ENCODE results near the gene SMU1. TPM values are rescaled to one million over a fixed set of nuclear protein-coding genes. Genes with fewer than 3 reads are reported as not detected.

The SMU1 gene
- total RNA-seq, 1 experiment from 2014 or later: 30.5 TPM

GRCh38 chr9:33011831-33012230 is 64.6 kb downstream of the SMU1 start:
- H3K79me2 ChIP-seq (ENCODE audit: insufficient read depth, low read length): no peaks in the 10 kb centered on the region
- intact Hi-C loops (cut with micrococcal nuclease): no loop called here
- no peak overlapping the region for H2AFZ ChIP-seq (ENCODE audit: low read depth, low read length, poor library complexity, severe bottlenecking)
- no peaks in the 10 kb centered on the region for H3K36me3 ChIP-seq (ENCODE audit: control insufficient read depth in 1 of 2, insufficient read depth in 2 of 2, low read length in 2 of 2)
- no peaks in the 10 kb centered on the region for H3K9me3 ChIP-seq (ENCODE audit: control insufficient read depth in 1 of 2, insufficient read depth in 1 of 2, low read depth in 1 of 2, low read length in 2 of 2)
- no peaks in the 10 kb centered on the region for H3K27me3 ChIP-seq (ENCODE audit: insufficient read depth, low read length)
- ATAC-seq (no peak), DNase-seq (ENCODE audit: low read depth, low spot score) (no peak)
- H3K4me2 ChIP-seq (ENCODE audit: low read length): no peak overlapping the region
- no peak overlapping the region for H3K4me3 ChIP-seq (replicated peaks in 1 of 2; ENCODE audit: low read depth in 1 of 2, low read length in 2 of 2)
- no peak overlapping the region for H3K9ac ChIP-seq (ENCODE audit: low read length)
- no peak for TF ChIP-seq REST (IDR thresholded peaks at IDR 0.05; ENCODE audit: low read depth)
- no peak for TF ChIP-seq CEBPB (IDR thresholded peaks at IDR 0.05; ENCODE audit: low read depth)
- TF ChIP-seq SP1 (IDR thresholded peaks at IDR 0.05; ENCODE audit: low read depth): no peak
- TF ChIP-seq CTCF (IDR thresholded peaks at IDR 0.05 in 2 of 3, conservative IDR thresholded peaks at IDR 0.05 in 1 of 3; ENCODE audit: borderline replicate concordance in 1 of 3, insufficient read depth in 1 of 3, low read depth in 2 of 3, low read length in 2 of 3): no peak
- TF ChIP-seq YY1 (IDR thresholded peaks at IDR 0.05; ENCODE audit: extremely low read depth, insufficient replicate concordance, low read depth, low read length): no peak
- no peak for TF ChIP-seq POLR2A (IDR thresholded peaks at IDR 0.05; ENCODE audit: borderline replicate concordance, extremely low read depth, insufficient read depth, insufficient read length)
- TF ChIP-seq SRF (IDR thresholded peaks at IDR 0.05; ENCODE audit: low read depth): no peak
- no peak for TF ChIP-seq JUND (IDR thresholded peaks at IDR 0.05)
- TF ChIP-seq TCF7L2 (IDR thresholded peaks at IDR 0.05; ENCODE audit: borderline replicate concordance, extremely low read depth, insufficient read depth, insufficient read length): no peak
- no peak for TF ChIP-seq FOSL1 (IDR thresholded peaks at IDR 0.05; ENCODE audit: low read depth)
- no peak for TF ChIP-seq ZFX (IDR thresholded peaks at IDR 0.05)
- no peak for TF ChIP-seq MAX (IDR thresholded peaks at IDR 0.05)
- TF ChIP-seq SIN3A (IDR thresholded peaks at IDR 0.05; ENCODE audit: low read depth): no peak
- POLR2A ChIA-PET: interaction anchor here (8.1 kb wide), 1 partner anchor 13 kb away, joined by 58 read pairs; the partner anchor contains the start of gene DNAJA1
- CTCF ChIA-PET: no interaction called here
- no TSS peak for BruUV-seq (replicated peaks)
- 0 out of 2 replicates have a peak, but pooled peaks cover 2% of the 10 kb centered on the region for H4K20me1 ChIP-seq (ENCODE audit: insufficient read depth)
- RAD21 ChIA-PET (ENCODE audit: low non-redundant PET in 1 of 2, low total read pairs in 2 of 2, uncharacterized antibody in 2 of 2, unreplicated experiment in 2 of 2): no interaction called here
- no peaks in the 10 kb centered on the region for H3K4me1 ChIP-seq (ENCODE audit: control insufficient read depth in 1 of 2, insufficient read depth in 2 of 2, low read length in 2 of 2)
- H3K9me2 ChIP-seq (ENCODE audit: insufficient read depth): no peaks in the 10 kb centered on the region
- H3K27ac ChIP-seq (ENCODE audit: low read depth, low read length): no peak overlapping the region

Data from HCT116 (cell line).